ENCODE measurements around the gene WIZ. TPM values are rescaled to one million over a fixed set of nuclear protein-coding genes. Genes with fewer than 3 reads are reported as not detected.

WIZ gene
- total and polyA plus RNA-seq, 9 of the 15 experiments (the other 6 are each of a cell fraction or from before 2014, with no cell fraction given), result 0.06 to 37.5 (median 4.8) TPM

GRCh38 chr19:15399234-15399515 lies 50.6 kb downstream of the WIZ start (continued):
- TF ChIP-seq, protein P1, sequence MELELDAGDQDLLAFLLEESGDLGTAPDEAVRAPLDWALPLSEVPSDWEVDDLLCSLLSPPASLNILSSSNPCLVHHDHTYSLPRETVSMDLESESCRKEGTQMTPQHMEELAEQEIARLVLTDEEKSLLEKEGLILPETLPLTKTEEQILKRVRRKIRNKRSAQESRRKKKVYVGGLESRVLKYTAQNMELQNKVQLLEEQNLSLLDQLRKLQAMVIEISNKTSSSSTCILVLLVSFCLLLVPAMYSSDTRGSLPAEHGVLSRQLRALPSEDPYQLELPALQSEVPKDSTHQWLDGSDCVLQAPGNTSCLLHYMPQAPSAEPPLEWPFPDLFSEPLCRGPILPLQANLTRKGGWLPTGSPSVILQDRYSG (tag; conservative IDR thresholded peaks at IDR 0.05; ENCODE audit: low read depth), result no peak
- TF ChIP-seq ZNF140 (CRISPR knock-in tag; IDR thresholded peaks at IDR 0.05) (no peak), SMARCB1 (IDR thresholded peaks at IDR 0.05; ENCODE audit: insufficient read length, low read depth) (no peak), RBM15 (IDR thresholded peaks at IDR 0.05; ENCODE audit: insufficient read depth, low read length) (no peak), RCOR1 (IDR thresholded peaks at IDR 0.05; ENCODE audit: borderline replicate concordance in 1 of 2, low read depth in 2 of 2, low read length in 2 of 2) (no peak)
- TF ChIP-seq, protein P2, sequence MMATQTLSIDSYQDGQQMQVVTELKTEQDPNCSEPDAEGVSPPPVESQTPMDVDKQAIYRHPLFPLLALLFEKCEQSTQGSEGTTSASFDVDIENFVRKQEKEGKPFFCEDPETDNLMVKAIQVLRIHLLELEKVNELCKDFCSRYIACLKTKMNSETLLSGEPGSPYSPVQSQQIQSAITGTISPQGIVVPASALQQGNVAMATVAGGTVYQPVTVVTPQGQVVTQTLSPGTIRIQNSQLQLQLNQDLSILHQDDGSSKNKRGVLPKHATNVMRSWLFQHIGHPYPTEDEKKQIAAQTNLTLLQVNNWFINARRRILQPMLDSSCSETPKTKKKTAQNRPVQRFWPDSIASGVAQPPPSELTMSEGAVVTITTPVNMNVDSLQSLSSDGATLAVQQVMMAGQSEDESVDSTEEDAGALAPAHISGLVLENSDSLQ (IDR thresholded peaks at IDR 0.05), result no peak

DNA sequence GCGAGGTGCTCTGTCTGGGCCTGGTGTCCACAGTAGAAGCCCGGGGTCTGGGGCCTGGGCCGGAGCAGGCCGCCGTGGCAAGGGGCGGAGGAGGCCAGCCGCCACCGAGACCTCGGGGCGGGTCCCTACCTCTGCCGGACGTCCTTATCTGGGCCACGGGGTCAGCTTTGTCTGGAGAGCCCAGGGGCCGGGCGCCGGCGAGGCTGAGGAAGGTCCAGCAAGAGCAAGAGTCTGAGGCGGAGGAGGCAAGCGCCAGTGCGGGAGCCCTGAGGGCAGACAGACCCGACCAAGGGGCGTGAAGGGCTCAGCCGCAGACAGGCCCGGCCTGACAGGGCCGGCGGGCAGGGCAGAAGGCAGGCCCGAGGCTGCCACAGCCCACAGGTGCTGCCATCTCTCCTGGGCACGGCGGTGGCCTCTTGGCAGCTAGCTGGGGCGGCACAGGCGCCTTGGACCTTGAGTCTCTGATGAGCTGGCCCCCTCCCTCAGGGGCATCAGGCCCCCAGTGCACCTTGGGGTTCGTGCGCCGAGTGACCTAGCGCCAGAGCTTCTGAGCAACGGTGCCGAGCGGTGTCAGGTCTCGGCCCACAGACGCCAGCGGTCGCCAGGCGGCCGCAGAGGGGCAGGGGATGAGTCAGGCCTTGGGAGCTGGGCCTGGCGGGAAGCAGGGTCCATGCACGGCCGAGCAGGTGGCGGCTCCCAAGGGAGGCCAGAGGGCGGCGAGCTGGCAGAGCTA lies 51.1 kb downstream of the WIZ start:
- WGBS (ENCODE audit: insufficient coverage, low coverage, missing lambda C conversion rate), result 93% methylated on average over 20 of the region's 50 CpGs
- FAIRE-seq, result no peak
- ATAC-seq, result no peak
- Histone ChIP-seq H3K4me3 (no peak overlapping the region), H3K27ac (ENCODE audit: extremely low read depth, low read depth, low read length) (no peak overlapping the region), H3K79me2 (ENCODE audit: control insufficient read depth, insufficient read depth, low read length) (peaks cover 26% of the 10 kb centered on the region), H3K27me3 (ENCODE audit: control insufficient read depth in 2 of 2, insufficient read depth in 2 of 2, low read length in 2 of 2) (no peaks in the 10 kb centered on the region), H2AFZ (ENCODE audit: low read depth, low read length) (no peak overlapping the region), H3K9ac (ENCODE audit: insufficient read depth in 1 of 2, low read depth in 2 of 2, low read length in 2 of 2) (no peak overlapping the region; a peak in 1 of 4 replicates), H4K20me1 (replicated peaks; ENCODE audit: control insufficient read depth, insufficient read depth, low read length) (peaks cover 6% of the 10 kb centered on the region), H3K9me3 (replicated peaks; ENCODE audit: control insufficient read depth, insufficient read depth, low read depth, low read length) (no peaks in the 10 kb centered on the region), H3K9me1 (ENCODE audit: control insufficient read depth, insufficient read depth, low read length) (no peaks in the 10 kb centered on the region), H3K36me3 (ENCODE audit: control insufficient read depth, insufficient read depth, low read length) (peaks cover 90% of the 10 kb centered on the region), H3K4me2 (ENCODE audit: insufficient read depth, low read length) (no peak overlapping the region), H3K4me1 (replicated peaks in 1 of 2; ENCODE audit: control insufficient read depth in 2 of 2, insufficient read depth in 2 of 2, low read length in 2 of 2) (peaks cover 0 to 16% of the 10 kb centered on the region in 2 experiments; a peak in 1 of 5 replicates)
- intact Hi-C loops (cut with micrococcal nuclease) (no loop called here), in situ Hi-C loops (cut with MboI) (no loop called here)
- CTCF ChIA-PET (ENCODE audit: low intra/inter-chr PET ratio), result no interaction called here
- POLR2A ChIA-PET, result interaction anchor here (0.7 to 1.4 kb wide), 5 partner anchors 8 to 44 kb away, joined by 3 to 5 read pairs (median 3); partner anchors contain the start of gene AKAP8L
- DNase-seq (ENCODE audit: extremely low read depth in 1 of 4, low spot score in 3 of 4), result peak in 1 of 4 experiments; percentile 35
- BruUV-seq (replicated peaks), result no TSS peak
- TF ChIP-seq RBM22 (IDR thresholded peaks at IDR 0.05; ENCODE audit: low read depth, low read length, poor library complexity, severe bottlenecking), result peak; percentile 1
- TF ChIP-seq SIX5 (IDR thresholded peaks at IDR 0.05; ENCODE audit: borderline replicate concordance in 1 of 2, insufficient read depth in 1 of 2, low read depth in 1 of 2, low read length in 2 of 2), result no peak
- no peak for TF ChIP-seq EGR1 (conservative IDR thresholded peaks at IDR 0.05)
- 0 out of 2 replicates have a peak, but pooled peaks have one; percentile 27 for TF ChIP-seq ZBTB33 (CRISPR knock-in tag; IDR thresholded peaks at IDR 0.05)
- TF ChIP-seq JUNB (CRISPR knock-in tag; conservative IDR thresholded peaks at IDR 0.05), result no peak
- TF ChIP-seq USF1 (CRISPR knock-in tag; IDR thresholded peaks at IDR 0.05), result no peak

All from K562 (cell line).